Gastrocnemius medialis (tissue), 4 donors: ENCODE measurements around the gene OSBPL10. TPM values are rescaled to one million over a fixed set of nuclear protein-coding genes. Genes with fewer than 3 reads are reported as not detected.

Experiments used
- ATAC-seq, 2 donors: fragments of 150-250 bp; one replicate each; pipeline ENCODE4 v1.9.1; 2016
- DNase-seq, 2 donors: peaks; one replicate each; pipeline ENCODE4 v3.0.0-alpha.2; 2019
- H3K27ac ChIP-seq, 4 donors: fragments of 200-600 bp; sonication (generic); 1 replicate in 1 of 4; 2 replicates in 3 of 4; pipeline ENCODE4 v1.5.1; 2016 to 2018; ENCODE audit warnings: mild to moderate bottlenecking in 2 of 4, moderate library complexity in 1 of 4
- H3K27me3 ChIP-seq, 3 donors: fragments of 200-600 bp; sonication (generic) in 2 of 3; 1 replicate in 1 of 3; 2 replicates in 2 of 3; pipeline versions ENCODE4 v1.5.1 to v1.6.0; 2016 to 2019; ENCODE audit warnings: mild to moderate bottlenecking in 1 of 3, moderate library complexity in 1 of 3
- H3K36me3 ChIP-seq, 2 donors: fragments of 200-600 bp; sonication (generic) in 1 of 2; one replicate each; pipeline ENCODE4 v1.5.1; 2017 to 2018
- H3K4me1 ChIP-seq, 2 donors: fragments of 200-600 bp; sonication (generic) in 1 of 2; one replicate each; pipeline ENCODE4 v1.5.1; 2016 to 2017; ENCODE audit warnings: mild to moderate bottlenecking in 2 of 2
- H3K4me3 ChIP-seq, 4 donors: fragments of 200-600 bp; sonication (generic) in 3 of 4; 1 replicate in 1 of 4; 2 replicates in 3 of 4; pipeline ENCODE4 v1.5.1; 2016 to 2019; ENCODE audit warnings: mild to moderate bottlenecking in 2 of 4
- H3K9me3 ChIP-seq, 3 donors: fragments of 200-600 bp; sonication (generic) in 2 of 3; 1 replicate in 1 of 3; 2 replicates in 2 of 3; pipeline ENCODE4 v1.5.1; 2016 to 2019
- POLR2A ChIP-seq, 2 donors: fragments of 450-650 bp; IDR thresholded peaks; one replicate each; pipeline ENCODE4 v1.6.1; 2017; ENCODE audit warnings: antibody characterized with exemption in 2 of 2, mild to moderate bottlenecking in 2 of 2, moderate library complexity in 2 of 2
- in situ Hi-C, 4 donors: fragments of 200-750 bp; cut with MboI; loops; one replicate each; pipeline versions ENCODE4 v1.15.0 to v1.8.0; 2017; ENCODE audit warnings: low sequenced_read_pairs in 4 of 4
- intact Hi-C: fragments of 100-400 bp; cut with DNase I; formaldehyde crosslinking; loops from one replicate; pipeline ENCODE4 v1.15.1; 2023; ENCODE audit warnings: low total_unique reads
- total RNA-seq, 4 donors: library from RNA; depleted of rRNA; stranded (reverse); fragments of >200 nt; gene quantifications; one replicate each; pipeline versions ENCODE4 v1.1.0 to v1.2.3, GENCODE V29; 2016
- TF ChIP-seq, protein P1 (sequence below), 5 experiments: fragments of 450-650 bp in 3 of 5; fragments of 200-600 bp in 2 of 5; sonication (generic) in 2 of 5; IDR thresholded peaks in 4 of 5; conservative IDR thresholded peaks in 1 of 5; 1 replicate in 4 of 5; 2 replicates in 1 of 5; pipeline ENCODE4 v1.5.1; 2016 to 2019; ENCODE audit warnings: antibody characterized with exemption in 5 of 5, mild to moderate bottlenecking in 3 of 5, moderate library complexity in 3 of 5

OSBPL10 gene
- total RNA-seq, 4 donors from 2014 or later = 1.4 to 7.0 (median 3.8) TPM

- H3K4me1 ChIP-seq = peaks cover 13 to 16% of the 10 kb centered on the region in 2 donors
- peak; percentile 27 to 39 for ATAC-seq
- H3K36me3 ChIP-seq = no peaks in the 10 kb centered on the region
- intact Hi-C loops = no loop called here
- no peak for DNase-seq
- in situ Hi-C loops = no loop called here
- TF ChIP-seq, protein P1, sequence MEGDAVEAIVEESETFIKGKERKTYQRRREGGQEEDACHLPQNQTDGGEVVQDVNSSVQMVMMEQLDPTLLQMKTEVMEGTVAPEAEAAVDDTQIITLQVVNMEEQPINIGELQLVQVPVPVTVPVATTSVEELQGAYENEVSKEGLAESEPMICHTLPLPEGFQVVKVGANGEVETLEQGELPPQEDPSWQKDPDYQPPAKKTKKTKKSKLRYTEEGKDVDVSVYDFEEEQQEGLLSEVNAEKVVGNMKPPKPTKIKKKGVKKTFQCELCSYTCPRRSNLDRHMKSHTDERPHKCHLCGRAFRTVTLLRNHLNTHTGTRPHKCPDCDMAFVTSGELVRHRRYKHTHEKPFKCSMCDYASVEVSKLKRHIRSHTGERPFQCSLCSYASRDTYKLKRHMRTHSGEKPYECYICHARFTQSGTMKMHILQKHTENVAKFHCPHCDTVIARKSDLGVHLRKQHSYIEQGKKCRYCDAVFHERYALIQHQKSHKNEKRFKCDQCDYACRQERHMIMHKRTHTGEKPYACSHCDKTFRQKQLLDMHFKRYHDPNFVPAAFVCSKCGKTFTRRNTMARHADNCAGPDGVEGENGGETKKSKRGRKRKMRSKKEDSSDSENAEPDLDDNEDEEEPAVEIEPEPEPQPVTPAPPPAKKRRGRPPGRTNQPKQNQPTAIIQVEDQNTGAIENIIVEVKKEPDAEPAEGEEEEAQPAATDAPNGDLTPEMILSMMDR (IDR thresholded peaks at IDR 0.05 in 4 of 5, conservative IDR thresholded peaks at IDR 0.05 in 1 of 5) = no peak
- TF ChIP-seq POLR2A (IDR thresholded peaks at IDR 0.05) = no peak
- H3K4me3 ChIP-seq = peak overlapping the region; percentile 23 to 41 (median 34)
- no peaks in the 10 kb centered on the region for H3K9me3 ChIP-seq
- no peaks in the 10 kb centered on the region for H3K27me3 ChIP-seq
- peak overlapping the region; percentile 49 to 75 (median 64) for H3K27ac ChIP-seq
Observed at GRCh38 chr3:31959951-31960792, 20.9 kb downstream of the OSBPL10 start.

DNA sequence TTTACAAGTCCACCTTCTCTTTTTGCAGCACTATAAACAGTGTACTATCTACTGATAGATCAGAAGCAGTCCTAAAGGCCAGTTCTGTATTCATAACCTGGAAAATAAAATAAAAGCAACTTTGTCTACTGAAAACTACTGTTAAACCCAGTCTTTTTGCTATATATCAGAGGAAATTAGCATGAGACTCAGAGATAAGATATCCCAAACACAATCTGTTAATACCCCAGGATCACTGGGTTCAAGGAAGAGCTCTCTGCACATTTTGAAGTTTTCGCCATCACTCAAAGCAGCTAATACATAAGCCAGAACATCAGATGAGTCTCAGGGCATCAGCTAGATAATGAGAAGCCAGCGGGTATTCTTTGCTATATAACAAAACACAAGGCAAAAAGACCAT lies 21.8 kb downstream of the OSBPL10 start:
- ATAC-seq (no peak), DNase-seq (no peak)
- Histone ChIP-seq H3K27ac (peak overlapping the region; percentile 49 to 75 (median 64)), H3K36me3 (peaks cover 0 to 2% of the 10 kb centered on the region in 2 donors), H3K4me1 (peaks cover 13 to 16% of the 10 kb centered on the region in 2 donors), H3K9me3 (no peaks in the 10 kb centered on the region), H3K4me3 (peak overlapping the region; percentile 23 to 41 (median 34)), H3K27me3 (no peaks in the 10 kb centered on the region)
- TF ChIP-seq, protein P1 (IDR thresholded peaks at IDR 0.05 in 4 of 5, conservative IDR thresholded peaks at IDR 0.05 in 1 of 5) = no peak
- no peak for TF ChIP-seq POLR2A (IDR thresholded peaks at IDR 0.05)
- in situ Hi-C loops = no loop called here
- intact Hi-C loops = no loop called here

DNA sequence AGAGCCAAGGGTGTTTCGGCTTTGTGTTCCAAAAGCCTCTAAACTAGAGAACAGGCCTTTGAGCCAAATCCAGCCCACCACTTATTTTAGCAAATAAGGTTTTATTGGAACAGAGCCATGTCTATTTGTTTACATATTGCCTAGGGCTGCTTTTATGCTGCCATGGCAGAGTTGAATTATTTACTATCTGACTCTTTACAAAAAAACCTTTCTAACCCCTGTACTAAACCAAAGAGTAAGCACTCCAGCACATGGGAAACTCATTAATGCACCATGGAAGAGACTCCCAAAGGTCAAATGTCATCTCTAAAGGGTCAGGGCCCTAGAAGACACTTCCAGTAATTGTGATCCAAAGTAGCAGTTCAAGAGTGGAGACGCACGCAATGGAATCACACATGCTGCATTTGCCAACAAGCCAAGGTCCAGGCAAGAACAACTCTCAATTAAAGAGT lies 22.3 kb downstream of the OSBPL10 start:
- DNase-seq (no peak), ATAC-seq (peak; percentile 36 to 45)
- in situ Hi-C loops (no loop called here), intact Hi-C loops (no loop called here)
- Histone ChIP-seq H3K27me3 (no peaks in the 10 kb centered on the region), H3K9me3 (no peaks in the 10 kb centered on the region), H3K27ac (peak overlapping the region; percentile 36 to 75 (median 55)), H3K36me3 (peaks cover 0 to 2% of the 10 kb centered on the region in 2 donors), H3K4me1 (peaks cover 13 to 16% of the 10 kb centered on the region in 2 donors), H3K4me3 (no peak overlapping the region)
- no peak for TF ChIP-seq POLR2A (IDR thresholded peaks at IDR 0.05)
- TF ChIP-seq, protein P1 (IDR thresholded peaks at IDR 0.05 in 4 of 5, conservative IDR thresholded peaks at IDR 0.05 in 1 of 5) = no peak

DNA sequence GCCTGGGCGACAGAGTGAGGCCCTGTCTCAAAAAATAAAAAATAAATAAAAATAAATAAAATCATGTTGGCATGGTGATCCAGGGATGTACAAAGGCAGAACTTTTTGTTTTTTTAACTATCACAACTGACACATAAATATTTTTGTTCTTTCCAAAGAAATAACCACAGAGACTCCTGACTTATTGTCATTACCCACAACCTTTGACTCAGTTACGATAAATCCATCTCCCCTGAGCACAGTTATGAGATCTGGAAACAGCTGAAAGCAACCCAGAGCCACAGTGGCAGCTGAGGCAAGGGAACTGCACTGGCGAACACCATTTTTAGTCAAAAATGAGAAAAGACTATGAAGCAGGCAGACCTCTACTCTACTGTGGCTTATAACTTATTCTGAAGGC lies 24.0 kb downstream of the OSBPL10 start:
- peaks cover 0 to 2% of the 10 kb centered on the region in 2 donors for H3K36me3 ChIP-seq
- DNase-seq = no peak
- H3K9me3 ChIP-seq = no peaks in the 10 kb centered on the region
- TF ChIP-seq POLR2A (IDR thresholded peaks at IDR 0.05) = no peak
- TF ChIP-seq, protein P1 (IDR thresholded peaks at IDR 0.05 in 4 of 5, conservative IDR thresholded peaks at IDR 0.05 in 1 of 5) = no peak
- in situ Hi-C loops (no loop called here), intact Hi-C loops (no loop called here)
- peaks cover 13 to 16% of the 10 kb centered on the region in 2 donors for H3K4me1 ChIP-seq
- no peaks in the 10 kb centered on the region for H3K27me3 ChIP-seq
- no peak overlapping the region for H3K4me3 ChIP-seq
- ATAC-seq = no peak
- H3K27ac ChIP-seq = peak overlapping the region in 1 of 4 donors; percentile 23
